NB4 (cell line): ENCODE data around the gene CLDND1.

Experiments
- DNase-seq: peaks from one replicate; pipeline ENCODE4 v3.0.0; 2010; ENCODE audit warnings: low read depth
- H3K4me3 ChIP-seq: one replicate; pipeline ENCODE4 v1.5.1; 2011; ENCODE audit warnings: mild to moderate bottlenecking, low read depth, low read length, moderate library complexity
- MYC ChIP-seq: IDR thresholded peaks from 2 replicates; pipeline ENCODE4 v1.6.1; 2011; ENCODE audit warnings: low read depth, low read length
- POLR2A ChIP-seq: IDR thresholded peaks from 2 replicates; pipeline ENCODE4 v1.6.1; 2011; ENCODE audit warnings: mild to moderate bottlenecking; ENCODE audit not compliant: insufficient read length; ENCODE audit errors: extremely low read depth
- TF ChIP-seq, protein P1 (sequence below): IDR thresholded peaks from one replicate; pipeline ENCODE4 v1.5.1; 2012; ENCODE audit warnings: low read depth, low read length
- TF ChIP-seq, protein P2 (sequence below): IDR thresholded peaks from 2 replicates; pipeline ENCODE4 v1.6.1; 2011; ENCODE audit warnings: low read depth, low read length

Gene CLDND1

DNA sequence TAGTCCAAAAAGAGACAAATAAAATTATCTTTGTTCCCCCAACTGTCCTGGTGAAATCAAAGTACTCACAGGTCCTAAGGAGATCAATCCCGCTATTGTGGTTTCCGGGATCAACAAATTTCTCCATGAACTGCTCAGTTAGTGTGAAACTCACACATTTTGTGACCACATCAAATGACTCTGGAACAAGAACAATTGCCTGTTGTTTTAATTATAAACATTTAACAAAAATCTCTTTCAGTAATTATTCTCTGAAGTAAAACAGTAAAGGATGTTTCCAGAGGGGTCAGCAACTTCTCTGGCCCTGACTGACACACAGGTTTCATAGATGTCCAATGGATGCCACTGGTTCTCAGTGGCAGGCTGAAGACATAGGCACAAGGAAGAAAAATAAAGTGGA is 3.9 kb downstream of the CLDND1 start:
- H3K4me3 ChIP-seq: no peak overlapping the region
- DNase-seq: no peak
- TF ChIP-seq POLR2A (no peak), MYC (no peak)
- TF ChIP-seq, protein P1, sequence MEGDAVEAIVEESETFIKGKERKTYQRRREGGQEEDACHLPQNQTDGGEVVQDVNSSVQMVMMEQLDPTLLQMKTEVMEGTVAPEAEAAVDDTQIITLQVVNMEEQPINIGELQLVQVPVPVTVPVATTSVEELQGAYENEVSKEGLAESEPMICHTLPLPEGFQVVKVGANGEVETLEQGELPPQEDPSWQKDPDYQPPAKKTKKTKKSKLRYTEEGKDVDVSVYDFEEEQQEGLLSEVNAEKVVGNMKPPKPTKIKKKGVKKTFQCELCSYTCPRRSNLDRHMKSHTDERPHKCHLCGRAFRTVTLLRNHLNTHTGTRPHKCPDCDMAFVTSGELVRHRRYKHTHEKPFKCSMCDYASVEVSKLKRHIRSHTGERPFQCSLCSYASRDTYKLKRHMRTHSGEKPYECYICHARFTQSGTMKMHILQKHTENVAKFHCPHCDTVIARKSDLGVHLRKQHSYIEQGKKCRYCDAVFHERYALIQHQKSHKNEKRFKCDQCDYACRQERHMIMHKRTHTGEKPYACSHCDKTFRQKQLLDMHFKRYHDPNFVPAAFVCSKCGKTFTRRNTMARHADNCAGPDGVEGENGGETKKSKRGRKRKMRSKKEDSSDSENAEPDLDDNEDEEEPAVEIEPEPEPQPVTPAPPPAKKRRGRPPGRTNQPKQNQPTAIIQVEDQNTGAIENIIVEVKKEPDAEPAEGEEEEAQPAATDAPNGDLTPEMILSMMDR: no peak
- TF ChIP-seq, protein P2, sequence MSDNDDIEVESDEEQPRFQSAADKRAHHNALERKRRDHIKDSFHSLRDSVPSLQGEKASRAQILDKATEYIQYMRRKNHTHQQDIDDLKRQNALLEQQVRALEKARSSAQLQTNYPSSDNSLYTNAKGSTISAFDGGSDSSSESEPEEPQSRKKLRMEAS: no peak

DNA sequence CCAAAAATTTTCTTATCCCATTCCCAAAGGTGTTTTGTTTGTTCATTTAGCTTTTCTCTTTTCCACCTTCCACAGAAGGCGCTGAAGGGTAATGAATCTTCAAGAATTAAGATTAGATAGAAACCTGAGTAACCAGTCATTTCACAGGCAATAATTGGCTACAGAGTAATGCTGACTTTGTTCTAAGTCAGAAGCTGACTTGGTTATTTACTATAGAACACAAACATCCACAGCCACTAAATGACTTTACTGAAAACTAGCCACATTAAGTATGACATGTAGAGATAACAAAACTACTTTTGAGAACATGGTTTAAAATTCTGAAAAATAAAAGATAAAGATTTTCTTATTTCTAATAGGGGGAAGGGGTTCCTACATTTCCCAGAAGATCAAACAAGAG is 7.8 kb downstream of the CLDND1 start:
- DNase-seq: no peak
- H3K4me3 ChIP-seq: no peak overlapping the region
- no peak for TF ChIP-seq MYC
- TF ChIP-seq, protein P1: no peak

DNA sequence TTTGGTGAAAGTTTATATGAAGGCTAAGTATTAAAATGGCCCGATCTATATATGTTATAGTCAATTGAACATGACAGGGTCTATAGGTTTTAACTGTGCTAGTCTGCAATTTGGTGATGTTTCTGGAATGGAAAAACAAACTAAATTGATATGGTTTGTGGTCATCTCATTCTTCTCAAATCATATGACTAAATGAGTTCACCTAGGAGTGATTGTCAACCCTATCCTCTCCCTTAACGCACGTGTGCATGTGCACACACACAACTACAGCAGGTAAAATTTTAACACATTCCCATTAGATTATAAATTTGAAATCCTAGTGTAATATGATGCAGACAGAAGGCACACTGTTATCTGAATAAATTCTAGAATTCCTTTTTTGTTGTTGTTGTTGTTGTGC is 9.0 kb downstream of the CLDND1 start:
- no peak overlapping the region for H3K4me3 ChIP-seq
- no peak for DNase-seq
- TF ChIP-seq MYC (no peak), POLR2A (no peak)
- TF ChIP-seq, protein P2: no peak
- TF ChIP-seq, protein P1: no peak

DNA sequence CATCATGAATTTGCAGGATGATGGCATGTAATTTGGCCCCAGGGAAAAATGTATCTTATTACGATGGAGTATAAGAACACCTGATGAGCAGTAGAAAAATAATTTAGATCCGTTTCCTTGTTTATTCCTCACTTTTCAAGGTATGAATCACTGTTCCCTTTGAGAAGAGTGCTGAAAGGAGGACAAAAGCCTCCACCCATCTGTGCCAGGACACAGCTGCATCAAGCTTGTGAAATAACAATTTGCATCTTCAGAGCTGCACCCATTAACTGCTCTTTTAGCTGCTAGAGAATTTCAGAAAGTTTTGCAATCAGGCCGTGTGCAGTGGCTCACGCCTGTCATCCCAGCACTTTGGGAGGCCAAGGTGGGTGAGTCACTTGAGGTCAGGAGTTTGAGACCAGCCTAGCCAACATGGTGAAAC is 9.6 kb downstream of the CLDND1 start:
- peak; percentile 87 for DNase-seq
- no peak for TF ChIP-seq MYC
- TF ChIP-seq, protein P2: no peak
- TF ChIP-seq, protein P1: no peak
- TF ChIP-seq POLR2A: no peak
- H3K4me3 ChIP-seq: no peak overlapping the region

DNA sequence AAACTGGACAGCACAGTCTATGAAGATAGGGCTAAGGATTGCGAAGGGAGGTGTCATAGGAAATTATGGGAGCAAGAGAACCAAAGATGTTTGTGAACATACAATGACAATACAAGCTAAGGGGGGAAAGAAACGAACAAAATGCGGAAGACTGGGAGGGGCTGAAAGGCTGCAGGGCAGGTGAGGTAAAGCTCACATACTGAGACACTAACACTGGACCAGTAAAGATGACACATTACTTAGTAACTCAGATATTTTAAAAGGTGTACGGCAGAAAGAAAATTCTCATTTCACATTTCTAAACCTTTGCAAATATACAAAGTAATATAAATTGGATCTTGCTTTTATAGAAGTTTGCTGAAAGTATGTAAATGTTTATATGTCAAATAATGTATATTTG is 10.1 kb downstream of the CLDND1 start:
- DNase-seq: no peak
- TF ChIP-seq MYC (no peak), POLR2A (no peak)
- TF ChIP-seq, protein P1: no peak
- TF ChIP-seq, protein P2: no peak
- no peak overlapping the region for H3K4me3 ChIP-seq

DNA sequence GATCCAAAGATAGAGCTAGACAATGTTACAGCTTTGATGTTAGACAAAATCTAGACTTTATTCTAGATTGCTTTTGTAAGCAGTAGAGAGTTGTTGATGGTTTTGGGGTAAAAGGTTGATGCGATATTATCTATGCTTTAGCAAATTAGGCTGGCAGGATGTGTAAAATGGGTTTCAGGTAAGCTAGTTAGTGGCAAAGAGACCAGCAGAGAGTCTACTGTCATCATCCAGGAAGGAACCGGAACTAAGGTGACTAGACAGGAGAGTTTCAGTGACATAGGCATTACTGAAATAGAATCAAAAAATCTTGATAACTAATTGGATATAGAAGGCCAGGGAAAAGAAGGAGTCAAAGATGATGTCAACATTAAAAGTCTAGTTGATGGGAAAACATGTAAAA is 14.1 kb downstream of the CLDND1 start:
- no peak for DNase-seq
- H3K4me3 ChIP-seq: no peak overlapping the region
- TF ChIP-seq, protein P2: no peak
- no peak for TF ChIP-seq MYC
- TF ChIP-seq, protein P1: no peak
